ENCODE data around the gene IRF8. TPM values are rescaled to one million over a fixed set of nuclear protein-coding genes. Genes with fewer than 3 reads are reported as not detected.

IRF8 gene
- total RNA-seq, 1 donor from 2014 or later, result 1.5 TPM

DNA sequence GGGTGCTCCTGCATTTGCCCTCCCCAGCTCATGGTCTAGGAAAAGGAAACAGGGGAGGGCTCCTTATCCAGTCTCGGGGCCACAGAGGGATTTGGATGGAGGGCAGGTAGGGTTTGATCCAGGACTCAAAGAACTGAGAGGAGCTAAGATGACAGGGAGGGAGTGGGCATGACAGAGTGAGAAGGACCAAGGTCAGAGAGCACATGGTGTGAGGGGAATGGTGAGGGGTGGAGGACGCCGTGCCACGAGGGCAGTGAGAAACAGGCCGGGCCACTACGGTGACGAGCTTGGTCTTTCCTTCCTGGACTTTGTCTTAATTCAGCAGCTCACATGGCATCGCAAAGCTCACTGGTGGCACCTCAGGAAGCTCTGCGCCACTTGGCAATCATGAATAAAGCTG lies 35.2 kb downstream of the IRF8 start:
- H3K4me1 Mint-ChIP-seq (ENCODE audit: unreplicated experiment), result no peaks in the 10 kb centered on the region
- DNase-seq (ENCODE audit: low spot score), result no peak
- no peaks in the 10 kb centered on the region for H3K9me3 Mint-ChIP-seq (ENCODE audit: unreplicated experiment)
- no peak overlapping the region for H3K4me3 Mint-ChIP-seq (ENCODE audit: unreplicated experiment)
- peaks cover 4% of the 10 kb centered on the region for H3K36me3 Mint-ChIP-seq (ENCODE audit: low read depth, unreplicated experiment)
- H3K27me3 Mint-ChIP-seq (ENCODE audit: unreplicated experiment), result peaks cover 12% of the 10 kb centered on the region
- TF ChIP-seq, protein P1, sequence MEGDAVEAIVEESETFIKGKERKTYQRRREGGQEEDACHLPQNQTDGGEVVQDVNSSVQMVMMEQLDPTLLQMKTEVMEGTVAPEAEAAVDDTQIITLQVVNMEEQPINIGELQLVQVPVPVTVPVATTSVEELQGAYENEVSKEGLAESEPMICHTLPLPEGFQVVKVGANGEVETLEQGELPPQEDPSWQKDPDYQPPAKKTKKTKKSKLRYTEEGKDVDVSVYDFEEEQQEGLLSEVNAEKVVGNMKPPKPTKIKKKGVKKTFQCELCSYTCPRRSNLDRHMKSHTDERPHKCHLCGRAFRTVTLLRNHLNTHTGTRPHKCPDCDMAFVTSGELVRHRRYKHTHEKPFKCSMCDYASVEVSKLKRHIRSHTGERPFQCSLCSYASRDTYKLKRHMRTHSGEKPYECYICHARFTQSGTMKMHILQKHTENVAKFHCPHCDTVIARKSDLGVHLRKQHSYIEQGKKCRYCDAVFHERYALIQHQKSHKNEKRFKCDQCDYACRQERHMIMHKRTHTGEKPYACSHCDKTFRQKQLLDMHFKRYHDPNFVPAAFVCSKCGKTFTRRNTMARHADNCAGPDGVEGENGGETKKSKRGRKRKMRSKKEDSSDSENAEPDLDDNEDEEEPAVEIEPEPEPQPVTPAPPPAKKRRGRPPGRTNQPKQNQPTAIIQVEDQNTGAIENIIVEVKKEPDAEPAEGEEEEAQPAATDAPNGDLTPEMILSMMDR (IDR thresholded peaks at IDR 0.05; ENCODE audit: unreplicated experiment), result no peak
- no peak overlapping the region for H3K27ac Mint-ChIP-seq (ENCODE audit: unreplicated experiment)

DNA sequence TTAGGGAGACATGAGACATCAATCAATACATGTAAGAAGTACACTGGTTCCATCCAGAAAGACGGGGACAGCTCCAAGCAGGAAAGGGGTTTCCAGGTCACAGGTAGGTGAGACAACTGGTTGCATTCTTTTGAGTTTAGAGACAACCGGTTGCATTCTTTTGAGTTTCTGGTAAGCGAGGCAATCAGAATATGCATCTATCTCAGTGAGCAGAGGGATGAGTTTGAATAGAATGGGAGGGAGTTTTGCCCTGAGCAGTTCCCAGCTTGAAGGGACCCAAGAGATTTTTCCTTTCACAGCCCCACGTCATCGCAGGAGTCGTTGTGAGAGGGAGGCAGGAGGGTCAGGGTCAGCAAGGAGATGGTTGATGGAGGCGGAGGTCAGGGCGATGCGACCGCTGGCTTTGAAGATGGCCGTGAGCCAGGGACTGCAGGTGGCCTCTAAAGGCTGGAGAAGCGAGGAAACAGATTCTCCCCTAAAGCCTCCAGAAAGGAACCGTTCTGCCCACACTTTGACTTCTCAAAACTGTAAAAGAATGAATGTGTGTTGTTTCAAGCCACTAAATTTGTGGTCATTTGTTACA lies 36.5 kb downstream of the IRF8 start:
- H3K9me3 Mint-ChIP-seq (ENCODE audit: unreplicated experiment), result no peaks in the 10 kb centered on the region
- H3K27ac Mint-ChIP-seq (ENCODE audit: unreplicated experiment), result no peak overlapping the region
- no peak overlapping the region for H3K4me3 Mint-ChIP-seq (ENCODE audit: unreplicated experiment)
- no peak for DNase-seq (ENCODE audit: low spot score)
- no peaks in the 10 kb centered on the region for H3K4me1 Mint-ChIP-seq (ENCODE audit: unreplicated experiment)
- peaks cover 9% of the 10 kb centered on the region for H3K36me3 Mint-ChIP-seq (ENCODE audit: low read depth, unreplicated experiment)
- H3K27me3 Mint-ChIP-seq (ENCODE audit: unreplicated experiment), result peaks cover 12% of the 10 kb centered on the region
- TF ChIP-seq, protein P1 (IDR thresholded peaks at IDR 0.05; ENCODE audit: unreplicated experiment), result no peak

DNA sequence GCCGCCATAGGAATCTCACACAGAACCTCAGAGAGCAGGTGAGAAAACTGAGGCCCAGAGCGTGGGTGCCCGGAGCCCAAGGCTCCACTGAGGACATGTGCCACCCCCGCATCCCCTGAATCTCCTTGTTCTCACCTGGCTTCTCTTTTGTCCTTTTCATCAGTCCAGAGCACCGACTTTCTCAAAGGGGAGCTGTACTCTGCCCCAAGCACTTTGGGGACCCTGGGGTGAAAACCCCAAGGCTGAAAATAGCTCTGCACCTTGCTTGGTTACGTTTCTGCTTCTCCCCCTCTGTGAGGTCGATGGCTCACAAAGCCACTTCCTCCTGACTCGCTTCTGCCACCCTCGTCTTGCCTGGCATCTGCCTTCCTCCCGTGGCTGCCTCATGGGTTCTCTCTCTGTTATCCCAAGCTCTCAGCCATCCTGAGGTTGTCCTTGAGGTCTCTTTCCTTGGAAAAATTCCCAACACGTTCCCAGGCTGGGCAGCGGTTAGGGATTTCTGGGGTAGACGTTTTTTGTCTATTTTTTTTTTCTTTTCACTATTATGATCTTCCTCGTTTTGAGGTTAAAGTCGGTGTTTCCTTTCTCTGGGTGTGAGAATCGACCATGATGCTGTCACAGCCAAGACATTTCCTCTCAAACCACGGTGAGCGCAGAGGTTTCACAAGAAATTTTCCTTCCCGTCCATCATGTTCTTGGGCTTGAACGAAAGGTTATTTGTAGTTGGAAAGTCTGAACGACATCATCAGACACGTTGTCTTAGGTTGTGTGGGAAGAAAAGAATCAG lies 37.2 kb downstream of the IRF8 start:
- Mint-ChIP-seq H3K4me1 (ENCODE audit: unreplicated experiment) (no peaks in the 10 kb centered on the region), H3K36me3 (ENCODE audit: low read depth, unreplicated experiment) (peaks cover 9% of the 10 kb centered on the region), H3K4me3 (ENCODE audit: unreplicated experiment) (no peak overlapping the region), H3K9me3 (ENCODE audit: unreplicated experiment) (no peaks in the 10 kb centered on the region), H3K27me3 (ENCODE audit: unreplicated experiment) (peaks cover 8% of the 10 kb centered on the region), H3K27ac (ENCODE audit: unreplicated experiment) (no peak overlapping the region)
- no peak for DNase-seq (ENCODE audit: low spot score)
- TF ChIP-seq, protein P1 (IDR thresholded peaks at IDR 0.05; ENCODE audit: unreplicated experiment), result no peak

DNA sequence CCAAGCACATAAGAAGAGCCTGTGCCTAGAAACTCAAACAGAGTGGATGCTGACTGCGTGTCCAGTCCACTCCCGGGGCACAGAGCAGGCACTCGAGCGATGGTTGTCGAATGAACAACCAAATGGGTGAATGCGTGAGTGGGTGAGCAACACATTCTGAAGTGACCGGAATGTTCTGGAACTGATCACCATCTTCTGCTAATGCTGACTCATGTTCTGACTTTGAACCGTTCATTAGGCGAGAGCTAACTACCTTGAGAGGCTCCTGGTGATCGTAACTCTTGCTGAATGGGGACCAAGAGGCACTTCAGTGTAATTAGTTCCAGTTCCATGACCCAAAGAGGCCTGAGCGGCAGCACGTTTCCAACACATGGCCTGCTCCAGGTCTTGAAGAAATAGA lies 37.9 kb downstream of the IRF8 start:
- TF ChIP-seq, protein P1 (IDR thresholded peaks at IDR 0.05; ENCODE audit: unreplicated experiment), result no peak
- no peak for DNase-seq (ENCODE audit: low spot score)
- Mint-ChIP-seq H3K36me3 (ENCODE audit: low read depth, unreplicated experiment) (peaks cover 9% of the 10 kb centered on the region), H3K27me3 (ENCODE audit: unreplicated experiment) (peaks cover 8% of the 10 kb centered on the region), H3K27ac (ENCODE audit: unreplicated experiment) (no peak overlapping the region), H3K4me3 (ENCODE audit: unreplicated experiment) (no peak overlapping the region), H3K4me1 (ENCODE audit: unreplicated experiment) (no peaks in the 10 kb centered on the region), H3K9me3 (ENCODE audit: unreplicated experiment) (no peaks in the 10 kb centered on the region)

DNA sequence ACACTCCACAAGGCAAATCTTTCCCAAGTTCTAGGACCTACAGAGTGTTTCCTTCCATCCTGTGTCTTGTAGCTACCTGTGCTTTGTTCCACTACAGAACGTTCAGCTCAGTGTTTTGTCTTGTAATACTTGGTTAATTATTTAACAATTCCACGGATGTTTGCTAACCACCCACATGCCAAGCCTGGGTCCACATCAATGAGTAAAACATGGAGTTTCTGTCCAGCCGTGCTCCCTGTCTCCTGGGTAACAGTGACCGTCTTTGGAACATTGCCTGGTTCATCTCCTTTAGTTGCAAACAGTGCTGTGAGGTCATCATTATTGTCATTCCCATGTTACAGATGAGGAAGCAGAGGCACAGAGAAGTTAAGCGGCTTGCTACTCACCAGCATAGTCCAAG lies 41.3 kb downstream of the IRF8 start:
- H3K36me3 Mint-ChIP-seq (ENCODE audit: low read depth, unreplicated experiment), result peaks cover 9% of the 10 kb centered on the region
- peaks cover 7% of the 10 kb centered on the region for H3K27me3 Mint-ChIP-seq (ENCODE audit: unreplicated experiment)
- H3K4me1 Mint-ChIP-seq (ENCODE audit: unreplicated experiment), result no peaks in the 10 kb centered on the region
- H3K4me3 Mint-ChIP-seq (ENCODE audit: unreplicated experiment), result no peak overlapping the region
- DNase-seq (ENCODE audit: low spot score), result no peak
- H3K27ac Mint-ChIP-seq (ENCODE audit: unreplicated experiment), result no peak overlapping the region
- H3K9me3 Mint-ChIP-seq (ENCODE audit: unreplicated experiment), result no peaks in the 10 kb centered on the region
- TF ChIP-seq, protein P1 (IDR thresholded peaks at IDR 0.05; ENCODE audit: unreplicated experiment), result no peak
